GM18505 (cell line): ENCODE results near the gene RAB35.
"Not testable (repeated sequence)": the region's sequence is repeated elsewhere in the genome, so short reads cannot be mapped to it uniquely, and the experiment has no call there.

ENCODE experiments used
- ATAC-seq: cut with Tn5 transposase; IDR thresholded peaks from one replicate; pipeline ENCODE4 v1.9.1; 2021; ENCODE audit not compliant: unreplicated experiment
- POLR2A ChIP-seq: IDR thresholded peaks from 4 replicates; pipeline ENCODE4 v1.6.1; 2011; ENCODE audit warnings: borderline replicate concordance; ENCODE audit not compliant: insufficient read depth, insufficient read length; ENCODE audit errors: extremely low read depth

The RAB35 gene

DNA sequence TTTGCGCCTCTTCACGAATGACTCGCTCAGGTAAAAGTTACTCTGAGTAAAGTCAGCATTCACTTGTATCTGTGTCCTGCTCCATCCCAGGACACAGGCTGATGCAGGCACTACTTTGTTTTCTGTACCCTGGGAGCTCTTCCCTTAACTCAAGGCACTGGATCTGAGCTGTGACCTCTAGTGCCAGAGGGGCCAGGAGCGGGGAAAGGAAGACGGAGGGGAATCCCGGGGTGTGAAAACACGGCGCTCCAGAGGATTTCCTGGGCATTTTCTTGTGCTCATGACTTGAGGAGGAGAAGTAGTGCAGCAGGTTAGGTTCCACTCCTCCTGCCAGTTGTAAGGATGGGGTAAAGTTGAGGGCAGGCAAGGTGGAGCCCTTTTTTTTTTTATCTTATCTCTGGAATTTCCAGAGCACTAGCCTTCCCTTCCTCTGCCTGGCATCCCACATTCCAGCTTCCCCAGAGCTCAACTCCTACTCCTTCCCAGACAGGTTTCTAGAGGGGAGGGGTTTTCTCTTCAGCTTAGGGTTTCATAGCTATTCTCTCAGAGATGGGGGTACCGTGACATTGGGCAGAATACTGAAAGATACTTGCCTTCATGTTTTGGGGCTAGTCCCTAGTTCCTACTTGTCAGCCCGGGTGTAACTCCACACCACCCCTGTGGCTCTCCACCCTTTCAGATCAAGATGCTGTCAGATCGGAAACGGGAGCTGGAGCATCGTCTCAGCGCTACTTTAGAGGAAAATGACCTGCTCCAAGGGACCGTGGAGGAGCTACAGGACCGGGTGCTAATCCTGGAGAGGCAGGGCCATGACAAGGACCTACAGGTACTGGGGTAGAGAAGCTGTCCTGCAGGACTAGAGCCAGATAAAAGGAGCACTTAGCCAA lies 52.3 kb downstream of the RAB35 start:
- ATAC-seq = no peak
- TF ChIP-seq POLR2A = no peak

DNA sequence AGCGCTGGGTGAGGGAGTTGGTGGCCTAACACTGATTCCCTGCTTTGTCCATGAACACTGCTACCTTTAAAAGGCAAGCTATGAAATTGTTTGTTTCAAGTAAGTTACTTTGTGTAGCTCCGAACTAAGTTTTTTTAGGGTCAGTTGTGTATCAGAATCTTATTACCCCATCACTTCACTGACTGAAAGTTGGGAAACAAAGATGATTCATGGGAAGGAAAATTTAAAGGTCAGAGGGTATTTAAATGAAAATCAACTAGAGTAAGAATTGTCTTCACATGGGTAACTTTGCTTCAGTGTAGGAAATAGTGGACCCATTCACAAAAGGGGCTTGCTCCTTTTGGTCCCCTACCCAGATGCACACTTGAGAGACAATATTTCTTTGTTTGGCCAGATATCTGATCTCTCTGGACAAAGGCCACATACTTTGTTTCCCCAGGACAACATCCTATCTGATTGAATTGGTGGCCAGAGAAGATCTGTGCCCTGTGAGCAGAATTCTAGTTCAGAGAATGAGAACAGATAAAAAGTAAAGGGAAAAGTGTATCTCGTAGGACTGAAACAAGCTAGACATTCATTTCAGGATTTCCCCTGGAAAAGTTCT lies 53.5 kb downstream of the RAB35 start:
- no peak for TF ChIP-seq POLR2A
- no peak for ATAC-seq

DNA sequence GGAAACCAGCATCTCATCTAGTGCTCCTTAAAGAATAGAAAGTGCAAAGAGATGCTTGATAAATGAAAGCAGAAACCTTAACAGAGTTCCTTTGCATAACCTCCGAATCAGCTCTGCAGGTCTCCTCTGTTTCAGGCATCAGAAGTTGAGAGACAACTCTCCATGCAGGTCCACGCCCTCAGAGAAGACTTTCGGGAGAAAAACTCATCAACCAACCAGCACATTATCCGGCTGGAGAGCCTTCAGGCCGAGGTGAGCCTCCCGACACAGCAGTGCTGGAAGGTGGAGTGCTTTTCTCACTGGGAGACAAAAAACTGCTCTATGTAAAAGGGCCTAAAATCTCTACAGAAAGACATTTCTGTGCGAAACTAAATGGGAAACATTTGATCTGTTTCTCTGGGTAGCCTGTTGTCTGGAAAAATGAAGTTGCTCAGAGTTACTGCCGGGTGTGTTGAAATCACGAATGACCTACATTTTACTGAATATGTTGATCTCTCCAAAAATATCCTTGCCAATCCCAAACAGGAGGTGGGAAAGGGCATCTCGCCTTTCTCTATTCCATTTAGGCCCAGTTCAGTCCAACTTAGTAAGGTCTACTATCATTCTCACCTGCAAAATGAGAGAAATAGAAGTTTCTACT lies 54.9 kb downstream of the RAB35 start:
- no peak for TF ChIP-seq POLR2A
- ATAC-seq = no peak

DNA sequence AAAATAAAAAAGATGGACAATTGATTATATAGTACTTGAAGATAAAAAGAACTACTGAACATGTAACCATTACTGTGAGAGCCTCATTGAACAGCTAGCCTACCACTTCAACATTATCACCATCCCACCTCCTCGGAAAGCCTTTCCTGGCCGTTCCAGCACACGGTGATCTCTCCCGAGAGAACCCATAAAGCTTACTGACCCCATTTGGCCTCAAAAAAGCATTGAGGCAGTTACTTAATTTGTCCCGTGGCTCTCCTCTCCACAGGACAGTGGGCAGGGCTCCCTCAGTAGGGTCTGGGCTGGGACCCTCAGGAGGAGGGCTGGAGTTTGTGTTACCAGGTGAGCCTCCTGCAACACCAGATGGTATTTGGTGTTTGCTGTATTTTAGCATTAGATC lies 55.8 kb downstream of the RAB35 start:
- TF ChIP-seq POLR2A = no peak
- no peak for ATAC-seq

DNA sequence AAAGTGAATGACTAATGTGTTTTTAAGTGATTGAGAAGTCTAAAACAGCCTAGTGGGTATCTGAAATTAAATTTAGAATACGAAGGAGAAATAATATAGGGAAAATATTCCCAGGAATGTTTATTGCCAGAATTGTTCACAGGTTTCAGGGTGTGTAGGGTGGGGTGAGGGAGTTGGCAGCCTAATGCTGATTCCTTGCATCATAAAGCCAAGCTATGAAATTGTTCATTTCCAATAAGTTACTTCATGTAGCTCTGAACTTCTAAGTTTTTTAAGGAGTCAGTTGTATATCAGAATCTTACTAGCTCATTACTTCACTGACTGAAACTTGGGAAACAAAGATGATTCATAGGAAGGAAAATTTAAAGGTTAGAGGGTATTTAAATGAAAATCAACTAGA lies 56.4 kb downstream of the RAB35 start:
- TF ChIP-seq POLR2A = no peak
- ATAC-seq = no peak

DNA sequence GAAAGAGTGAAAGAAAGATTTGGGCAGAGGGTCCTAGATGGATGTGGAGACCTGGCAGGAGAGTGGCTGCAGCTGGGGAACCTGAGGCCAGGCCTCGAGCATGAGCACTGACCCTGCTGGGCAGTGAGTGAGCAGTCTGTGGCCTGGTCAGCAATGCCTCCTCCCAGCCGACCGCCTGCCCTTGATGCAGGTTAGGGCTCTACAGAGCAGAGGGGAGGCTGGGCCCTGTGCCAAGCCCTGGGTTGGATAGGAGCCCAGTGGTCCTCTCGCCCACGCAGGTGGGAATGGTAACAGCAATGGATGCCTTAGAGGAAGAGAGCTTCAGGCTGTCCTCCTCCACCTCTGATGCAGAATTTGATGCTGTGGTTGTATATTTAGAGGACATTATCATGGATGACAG lies 59.8 kb downstream of the RAB35 start:
- TF ChIP-seq POLR2A = no peak
- ATAC-seq = no peak

DNA sequence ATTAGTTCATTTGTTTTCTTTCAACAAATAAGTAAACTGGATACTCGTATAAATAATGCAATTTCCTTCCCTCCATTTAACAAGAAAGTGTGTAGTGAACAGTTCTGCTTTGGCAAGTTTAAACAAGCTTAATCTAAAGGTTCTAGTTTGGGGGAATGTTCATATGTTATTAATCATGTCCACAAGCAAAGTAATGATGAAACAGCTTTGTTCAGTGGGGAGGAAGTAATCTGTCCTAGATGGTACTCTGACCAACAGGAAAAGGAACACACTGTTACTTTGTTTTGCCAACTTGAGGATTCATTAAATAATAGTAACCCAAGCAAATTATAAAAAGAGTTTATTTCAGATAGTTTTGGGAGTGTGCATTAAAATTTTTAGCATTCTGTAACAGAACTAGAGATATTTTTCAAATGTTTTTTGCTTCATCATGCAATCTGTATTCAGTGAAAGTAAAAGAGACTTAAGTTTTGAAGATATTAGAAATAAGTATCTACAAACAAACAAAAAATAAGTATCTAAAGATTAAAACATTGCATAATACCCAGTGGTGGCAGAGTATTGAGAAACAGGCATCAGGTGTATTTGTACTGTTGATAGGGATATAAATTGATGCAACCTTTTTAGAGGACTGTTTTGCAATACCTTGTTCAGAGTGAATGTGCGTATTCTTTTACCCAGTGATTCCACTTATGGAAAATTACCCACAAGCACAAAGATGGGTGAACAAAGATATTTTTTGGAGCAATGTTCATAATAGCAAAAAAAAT lies 61.1 kb downstream of the RAB35 start:
- no peak for TF ChIP-seq POLR2A
- no peak for ATAC-seq

DNA sequence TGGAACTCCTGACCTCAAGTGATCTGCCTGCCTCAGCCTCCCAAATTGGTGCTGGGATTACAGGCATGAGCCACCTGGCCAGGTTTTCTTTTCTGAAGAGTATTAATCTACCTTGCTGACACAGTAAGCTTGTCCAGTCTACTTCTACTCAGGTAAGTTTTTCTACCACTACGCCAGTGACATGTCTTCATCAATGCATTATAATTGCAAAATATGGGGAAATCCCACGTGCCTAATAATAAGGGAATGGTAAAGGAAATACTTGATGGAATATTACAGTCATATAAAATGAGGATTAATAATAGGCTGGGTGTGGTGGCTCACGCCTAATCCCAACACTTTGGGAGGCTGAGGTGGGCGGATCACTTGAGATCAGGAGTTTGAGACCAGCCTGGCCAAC lies 62.3 kb downstream of the RAB35 start:
- no peak for ATAC-seq
- no peak for TF ChIP-seq POLR2A

DNA sequence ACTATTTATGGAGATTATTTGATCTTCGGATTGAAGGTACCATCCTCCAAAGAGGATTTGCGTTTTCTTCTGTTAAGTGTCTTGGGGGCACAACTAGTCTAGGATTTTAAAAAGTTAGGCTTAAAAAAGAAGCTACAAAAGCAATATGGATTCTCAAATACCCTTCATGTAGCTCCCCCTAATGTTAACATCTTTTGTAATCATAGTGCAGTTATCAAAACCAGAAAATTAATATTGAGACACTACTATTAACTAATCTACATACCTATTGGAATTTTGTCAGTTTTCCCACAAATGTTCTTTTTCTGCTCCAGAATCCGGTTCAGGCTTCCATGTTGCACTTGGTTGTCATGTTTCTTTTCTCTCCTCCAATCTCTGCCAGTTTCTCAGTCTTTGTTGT lies 65.0 kb downstream of the RAB35 start:
- no peak for ATAC-seq
- no peak for TF ChIP-seq POLR2A

DNA sequence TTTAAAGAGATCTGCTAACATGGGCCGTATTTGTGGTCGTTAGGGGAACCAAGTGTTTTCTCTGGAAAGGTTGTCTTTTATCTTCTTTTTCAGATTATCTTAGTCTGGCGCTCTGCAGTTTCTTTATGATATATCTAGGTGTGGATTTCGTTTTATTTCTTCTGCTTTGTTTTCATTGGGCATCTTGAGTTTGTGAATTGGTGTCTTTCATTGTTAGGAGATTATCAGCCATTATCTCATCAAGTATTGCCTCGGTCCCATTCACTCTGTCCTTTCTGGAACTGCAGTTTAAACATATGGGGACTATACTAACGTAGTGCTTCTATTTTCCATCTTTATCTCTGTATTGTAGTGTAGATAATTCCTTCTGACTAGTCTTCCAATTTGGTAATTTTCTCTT lies 67.1 kb downstream of the RAB35 start:
- TF ChIP-seq POLR2A = no peak
- no peak for ATAC-seq

DNA sequence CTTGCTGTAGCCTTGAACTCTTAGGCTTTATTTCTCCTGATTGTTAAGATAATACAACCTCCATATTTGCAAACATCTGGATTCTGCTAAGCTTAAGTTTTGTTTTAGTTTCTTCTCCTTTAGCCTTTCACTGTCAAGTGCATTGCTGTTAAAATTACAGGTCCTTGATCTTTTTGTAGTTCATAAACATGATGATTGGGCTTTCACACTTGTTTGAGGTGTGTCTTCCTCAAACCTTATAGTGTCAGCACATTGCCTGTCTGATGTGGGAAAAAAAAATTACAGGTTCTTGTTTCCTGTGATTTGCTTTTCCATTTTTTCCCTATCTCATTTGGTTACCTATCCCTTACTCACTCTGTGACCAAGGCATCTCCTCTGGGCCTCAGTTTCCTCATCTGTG lies 68.3 kb downstream of the RAB35 start:
- ATAC-seq = no peak
- TF ChIP-seq POLR2A = no peak

DNA sequence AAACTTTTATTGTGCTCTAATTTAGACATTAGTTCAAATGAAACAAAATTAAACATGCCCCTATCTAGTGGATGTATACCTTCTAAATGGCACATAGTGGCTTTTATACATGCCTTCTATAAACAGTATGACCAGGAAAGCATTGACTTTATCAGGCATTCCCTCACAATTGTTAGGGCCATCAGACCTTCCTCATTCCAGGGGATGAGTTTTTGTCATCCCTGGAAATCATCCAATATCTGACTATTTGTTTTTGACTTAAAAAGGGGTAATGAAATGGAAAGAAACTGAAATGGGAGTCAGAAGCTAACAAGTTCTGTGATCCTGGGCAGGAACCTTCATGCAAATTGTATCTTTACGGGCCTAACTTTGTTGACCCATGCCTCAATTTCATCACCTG lies 69.5 kb downstream of the RAB35 start:
- TF ChIP-seq POLR2A = no peak
- no peak for ATAC-seq

DNA sequence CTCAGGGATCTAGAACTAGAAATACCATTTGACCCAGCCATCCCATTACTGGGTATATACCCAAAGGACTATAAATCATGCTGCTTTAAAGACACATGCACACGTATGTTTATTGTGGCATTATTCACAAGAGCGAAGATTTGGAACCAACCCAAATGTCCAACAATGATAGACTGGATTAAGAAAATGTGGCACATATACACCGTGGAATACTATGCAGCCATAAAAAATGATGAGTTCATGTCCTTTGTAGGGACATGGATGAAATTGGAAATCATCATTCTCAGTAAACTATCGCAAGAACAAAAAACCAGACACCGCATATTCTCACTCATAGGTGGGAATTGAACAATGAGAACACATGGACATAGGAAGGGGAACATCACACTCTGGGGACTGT lies 71.2 kb downstream of the RAB35 start:
- ATAC-seq = not testable (repeated sequence)
